Neuronal stem cell (in vitro differentiated cells): ENCODE results near the gene BOC.

ENCODE experiments used
- DNase-seq: peaks from one replicate; pipeline ENCODE4 v3.0.0-alpha.2; 2013; ENCODE audit warnings: low spot score
- H2AFZ ChIP-seq: one replicate; pipeline ENCODE4 v1.6.1; 2013; ENCODE audit warnings: mild to moderate bottlenecking, low read length, inconsistent platforms
- H2AK5ac ChIP-seq: 2 replicates; pipeline ENCODE4 v1.6.1; 2013; ENCODE audit warnings: low read depth, mild to moderate bottlenecking, inconsistent platforms, low read length, moderate library complexity, mixed read lengths
- H2BK120ac ChIP-seq: 2 replicates; pipeline ENCODE4 v1.6.1; 2013; ENCODE audit warnings: low read depth, mild to moderate bottlenecking, inconsistent platforms, low read length, moderate library complexity, mixed read lengths
- H2BK12ac ChIP-seq: one replicate; pipeline ENCODE4 v1.6.1; 2013; ENCODE audit warnings: low read length, inconsistent platforms
- H2BK15ac ChIP-seq: 2 replicates; pipeline ENCODE4 v1.6.1; 2013; ENCODE audit warnings: mild to moderate bottlenecking, low read length, inconsistent platforms, mixed read lengths
- H2BK5ac ChIP-seq: one replicate; pipeline ENCODE4 v1.6.1; 2013; ENCODE audit warnings: inconsistent platforms, mild to moderate bottlenecking, low read length, moderate library complexity
- H3K14ac ChIP-seq: one replicate; pipeline ENCODE4 v1.6.1; 2013; ENCODE audit warnings: low read length, inconsistent platforms
- H3K18ac ChIP-seq: 2 replicates; pipeline ENCODE4 v1.6.1; 2013; ENCODE audit warnings: low read length, inconsistent platforms
- H3K23ac ChIP-seq: 2 replicates; pipeline ENCODE4 v1.6.1; 2013; ENCODE audit warnings: low read depth, mild to moderate bottlenecking, mixed read lengths, low read length, inconsistent platforms; ENCODE audit not compliant: poor library complexity
- H3K27ac ChIP-seq: replicated peaks from 3 replicates; pipeline ENCODE4 v1.5.1; 2013; ENCODE audit warnings: low read length, inconsistent platforms
- H3K27me3 ChIP-seq, 3 experiments: 2 replicates each; pipeline ENCODE4 v1.6.1; 2013; ENCODE audit warnings: low read length in 3 of 3, mild to moderate bottlenecking in 2 of 3, inconsistent platforms in 1 of 3, low read depth in 1 of 3, mixed read lengths in 1 of 3, moderate library complexity in 1 of 3; ENCODE audit not compliant: control insufficient read depth in 3 of 3, insufficient read depth in 3 of 3
- H3K36me3 ChIP-seq, 2 donors: replicated peaks in 1 of 2; 2 replicates each; pipeline ENCODE4 v1.6.1; 2013; ENCODE audit warnings: low read length in 2 of 2; ENCODE audit not compliant: control insufficient read depth in 2 of 2, insufficient read depth in 2 of 2
- H3K4ac ChIP-seq: 2 replicates; pipeline ENCODE4 v1.6.1; 2013; ENCODE audit warnings: inconsistent platforms, mild to moderate bottlenecking, low read length, moderate library complexity
- H3K4me1 ChIP-seq, 2 donors: 1 replicate in 1 of 2; 2 replicates in 1 of 2; pipeline ENCODE4 v1.6.1; 2013; ENCODE audit warnings: low read length in 2 of 2, low read depth in 1 of 2; ENCODE audit not compliant: control insufficient read depth in 2 of 2, insufficient read depth in 1 of 2
- H3K4me2 ChIP-seq: one replicate; pipeline ENCODE4 v1.6.1; 2013; ENCODE audit warnings: mild to moderate bottlenecking, low read length, inconsistent platforms; ENCODE audit not compliant: insufficient read depth, poor library complexity, severe bottlenecking
- H3K4me3 ChIP-seq, 2 donors: 2 replicates each; pipeline ENCODE4 v1.5.1; 2013; ENCODE audit warnings: low read length in 2 of 2, mild to moderate bottlenecking in 2 of 2, inconsistent platforms in 1 of 2, moderate library complexity in 1 of 2
- H3K79me1 ChIP-seq: one replicate; pipeline ENCODE4 v1.6.1; 2013; ENCODE audit warnings: low read depth, mild to moderate bottlenecking, inconsistent platforms, low read length, moderate library complexity
- H3K9ac ChIP-seq: one replicate; pipeline ENCODE4 v1.6.1; 2013; ENCODE audit warnings: mild to moderate bottlenecking, low read depth, low read length, inconsistent platforms; ENCODE audit not compliant: poor library complexity
- H3K9me3 ChIP-seq, 2 donors: replicated peaks in 1 of 2; 2 replicates each; pipeline versions ENCODE3 to v1.6.1; 2013; ENCODE audit warnings: low read length in 2 of 2, mild to moderate bottlenecking in 2 of 2, inconsistent platforms in 1 of 2, low read depth in 1 of 2, mixed read lengths in 1 of 2, moderate library complexity in 1 of 2; ENCODE audit not compliant: control insufficient read depth in 2 of 2, insufficient read depth in 1 of 2
- H4K8ac ChIP-seq: one replicate; pipeline ENCODE4 v1.6.1; 2013; ENCODE audit warnings: low read depth, mild to moderate bottlenecking, inconsistent platforms, low read length, moderate library complexity
- H4K91ac ChIP-seq: one replicate; pipeline ENCODE4 v1.6.1; 2013; ENCODE audit warnings: low read length, low read depth, mild to moderate bottlenecking, inconsistent platforms; ENCODE audit not compliant: poor library complexity
- WGBS, 2 donors: extraction: QIAGEN DNeasy Blood & Tissue Kit; methylation state at CpG; one replicate each; pipeline ENCODE4 v1.1.7; 2013; ENCODE audit warnings: missing lambda C conversion rate in 2 of 2, mixed read lengths in 1 of 2; ENCODE audit not compliant: insufficient read length in 2 of 2, insufficient replicate concordance in 1 of 2; ENCODE audit errors: extremely low coverage in 2 of 2; 5-methylcytosine and 5-hydroxymethylcytosine counted together

The BOC gene

DNA sequence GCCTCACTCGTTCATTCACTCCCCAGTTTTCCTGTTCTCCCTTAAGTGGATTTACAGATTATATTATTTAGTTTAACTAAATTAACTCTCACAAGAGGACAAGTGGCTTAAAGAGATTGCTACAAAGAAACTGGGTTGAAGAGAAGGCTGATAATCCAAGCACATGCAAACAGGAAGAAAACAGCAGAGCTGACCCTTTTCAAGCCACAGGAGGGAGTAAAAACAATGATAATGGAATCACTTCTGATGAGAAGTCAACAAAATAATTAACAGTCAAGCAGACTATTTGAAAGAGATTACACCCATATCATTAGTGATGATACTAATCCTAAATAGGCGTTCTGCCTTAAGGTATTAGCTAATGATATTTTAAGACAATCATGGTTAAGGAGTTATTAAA, 31.7 kb downstream of the BOC start:
- H3K4me3 ChIP-seq, result no peak overlapping the region
- no peak overlapping the region for H3K4me2 ChIP-seq
- no peak overlapping the region for H3K27ac ChIP-seq

GRCh38 chr3:113243846-113244245, 32.5 kb downstream of the BOC start:
- H3K36me3 ChIP-seq, result peaks cover 2 to 34% of the 10 kb centered on the region in 2 donors
- no peak overlapping the region for H3K4me3 ChIP-seq
- no peak for DNase-seq
- no peak overlapping the region for H3K18ac ChIP-seq
- WGBS, 2 donors, result no CpG with 5 or more reads among the region's 3 CpGs
- no peaks in the 10 kb centered on the region for H3K27me3 ChIP-seq
- H2AK5ac ChIP-seq, result no peak overlapping the region
- no peaks in the 10 kb centered on the region for H3K9me3 ChIP-seq
- H4K8ac ChIP-seq, result no peak overlapping the region
- no peak overlapping the region for H3K9ac ChIP-seq
- H3K4ac ChIP-seq, result no peak overlapping the region
- no peaks in the 10 kb centered on the region for H3K79me1 ChIP-seq
- H2BK12ac ChIP-seq, result no peak overlapping the region
- no peak overlapping the region for H2BK120ac ChIP-seq
- no peak overlapping the region for H3K4me2 ChIP-seq
- no peak overlapping the region for H3K23ac ChIP-seq
- H2BK5ac ChIP-seq, result no peak overlapping the region
- H3K4me1 ChIP-seq, result peaks cover 37 to 54% of the 10 kb centered on the region in 2 donors
- H2AFZ ChIP-seq, result no peak overlapping the region
- H4K91ac ChIP-seq, result no peak overlapping the region
- H2BK15ac ChIP-seq, result no peak overlapping the region
- no peak overlapping the region for H3K27ac ChIP-seq
- H3K14ac ChIP-seq, result no peak overlapping the region

More for the DNA sequence above, 31.7 kb downstream of the BOC start:
- Histone ChIP-seq H4K8ac (no peak overlapping the region), H3K36me3 (peaks cover 2 to 34% of the 10 kb centered on the region in 2 donors), H2BK5ac (no peak overlapping the region), H3K23ac (no peak overlapping the region), H2BK120ac (no peak overlapping the region), H3K4ac (no peak overlapping the region), H2AFZ (no peak overlapping the region), H3K4me1 (peaks cover 37 to 52% of the 10 kb centered on the region in 2 donors), H3K79me1 (no peaks in the 10 kb centered on the region), H3K14ac (no peak overlapping the region), H2BK12ac (no peak overlapping the region), H3K27me3 (no peaks in the 10 kb centered on the region), H4K91ac (no peak overlapping the region), H3K18ac (no peak overlapping the region), H3K9me3 (no peaks in the 10 kb centered on the region), H2AK5ac (no peak overlapping the region), H3K9ac (no peak overlapping the region), H2BK15ac (no peak overlapping the region)
- DNase-seq, result no peak
- no CpG with 5 or more reads among the region's 2 CpGs for WGBS, 2 donors

DNA sequence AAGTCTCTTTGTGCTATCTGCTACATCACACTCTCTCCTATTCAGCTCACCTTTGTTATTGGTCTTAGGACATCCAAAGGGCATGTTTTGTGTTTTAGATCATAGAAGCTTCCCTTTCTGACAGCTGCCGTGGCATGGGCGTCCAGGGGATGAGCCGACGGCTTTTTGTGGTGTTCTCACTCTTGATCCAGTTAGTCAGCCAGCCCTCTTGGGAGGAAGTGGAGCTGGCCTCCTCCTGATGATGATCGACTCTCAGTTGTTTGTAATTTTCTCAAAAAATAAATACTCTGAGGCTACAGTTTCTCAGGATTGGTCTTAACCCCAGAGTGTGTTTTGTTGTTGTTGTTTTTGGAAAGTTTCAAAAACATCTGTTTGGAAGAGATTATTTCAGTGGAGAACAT, 34.4 kb downstream of the BOC start:
- H3K18ac ChIP-seq, result no peak overlapping the region
- no CpG with 5 or more reads among the region's 5 CpGs for WGBS, 2 donors
- H3K9me3 ChIP-seq, result no peaks in the 10 kb centered on the region
- H2BK12ac ChIP-seq, result no peak overlapping the region
- no peak overlapping the region for H3K23ac ChIP-seq
- no peak overlapping the region for H3K4me2 ChIP-seq
- no peak overlapping the region for H3K14ac ChIP-seq
- H3K4me3 ChIP-seq, result no peak overlapping the region
- H2BK15ac ChIP-seq, result no peak overlapping the region
- DNase-seq, result no peak
- peaks cover 15 to 53% of the 10 kb centered on the region in 2 donors for H3K36me3 ChIP-seq
- H2BK5ac ChIP-seq, result no peak overlapping the region
- no peak overlapping the region for H2AK5ac ChIP-seq
- H3K27me3 ChIP-seq, result no peaks in the 10 kb centered on the region
- no peak overlapping the region for H4K8ac ChIP-seq
- H3K79me1 ChIP-seq, result peaks cover 2% of the 10 kb centered on the region
- no peak overlapping the region for H2BK120ac ChIP-seq
- H3K9ac ChIP-seq, result no peak overlapping the region
- H2AFZ ChIP-seq, result no peak overlapping the region
- no peak overlapping the region for H3K27ac ChIP-seq
- H3K4me1 ChIP-seq, result peaks cover 37 to 40% of the 10 kb centered on the region in 2 donors
- no peak overlapping the region for H3K4ac ChIP-seq
- no peak overlapping the region for H4K91ac ChIP-seq

DNA sequence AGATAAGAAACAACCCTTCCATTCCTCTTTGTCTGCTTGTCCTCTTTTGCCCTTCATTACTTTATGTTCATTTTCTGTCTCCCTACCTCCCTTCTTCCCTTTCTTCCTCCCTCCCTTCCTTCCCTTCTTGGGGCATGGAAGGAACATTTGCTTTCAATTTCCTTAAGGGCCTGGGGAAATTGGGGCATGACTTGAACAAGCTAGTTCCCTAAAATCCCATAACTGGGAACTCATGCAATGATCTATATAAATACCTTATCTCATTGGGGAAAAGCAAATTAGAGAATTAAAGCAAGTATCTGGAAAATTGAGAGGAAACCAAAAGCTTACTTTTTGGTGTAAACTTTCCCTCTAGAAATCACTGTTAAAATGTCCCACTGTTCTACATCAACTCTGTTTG, 35.7 kb downstream of the BOC start:
- Histone ChIP-seq H3K9ac (no peak overlapping the region), H3K14ac (no peak overlapping the region), H3K4ac (no peak overlapping the region), H4K91ac (no peak overlapping the region), H2BK120ac (no peak overlapping the region), H2BK12ac (no peak overlapping the region), H3K4me1 (peaks cover 32 to 34% of the 10 kb centered on the region in 2 donors), H3K36me3 (peaks cover 24 to 66% of the 10 kb centered on the region in 2 donors), H3K18ac (no peak overlapping the region), H3K23ac (no peak overlapping the region), H2AFZ (no peak overlapping the region), H2BK5ac (no peak overlapping the region), H3K9me3 (no peaks in the 10 kb centered on the region), H3K27me3 (no peaks in the 10 kb centered on the region), H4K8ac (no peak overlapping the region), H3K4me2 (no peak overlapping the region), H3K4me3 (no peak overlapping the region), H2BK15ac (no peak overlapping the region), H3K79me1 (peaks cover 2% of the 10 kb centered on the region), H3K27ac (no peak overlapping the region), H2AK5ac (no peak overlapping the region)
- no peak for DNase-seq
